HepG2 (cell line): Measurements from ENCODE around the gene MAP2K1. TPM values are rescaled to one million over a fixed set of nuclear protein-coding genes. Genes with fewer than 3 reads are reported as not detected.

Source experiments
- AGO1 ChIP-seq: fragments of 200-400 bp; formaldehyde crosslinking; IDR thresholded peaks from 2 replicates; pipeline ENCODE4 v1.6.1; 2017; ENCODE audit warnings: mild to moderate bottlenecking, low read depth, low read length, moderate library complexity; ENCODE audit not compliant: poor library complexity, severe bottlenecking
- DR1 ChIP-seq: sonication (generic); formaldehyde crosslinking; IDR thresholded peaks from 2 replicates; pipeline ENCODE4 v1.8.0; 2021; ENCODE audit warnings: mild to moderate bottlenecking, missing genetic modification reagents, inconsistent platforms
- TMF1 ChIP-seq: sonication (generic); formaldehyde crosslinking; IDR thresholded peaks from 2 replicates; pipeline ENCODE4 v1.8.1; 2022; ENCODE audit warnings: low read depth, missing genetic modification reagents
- ZNF20 ChIP-seq: sonication (generic); formaldehyde crosslinking; IDR thresholded peaks from 2 replicates; pipeline ENCODE4 v1.4.0; 2020; ENCODE audit warnings: mild to moderate bottlenecking, moderate library complexity, missing genetic modification reagents
- ZNF629 ChIP-seq: sonication (generic); formaldehyde crosslinking; conservative IDR thresholded peaks from 2 replicates; pipeline ENCODE4 v1.5.0; 2020; ENCODE audit warnings: missing genetic modification reagents
- ZNF776 ChIP-seq: sonication (generic); formaldehyde crosslinking; IDR thresholded peaks from 2 replicates; pipeline ENCODE4 v1.4.0; 2020; ENCODE audit warnings: mild to moderate bottlenecking, missing genetic modification reagents
- polyA plus RNA-seq, 8 experiments: library from polyadenylated mRNA; depleted of rRNA in 3 of 8; stranded (reverse) in 7 of 8; unstranded in 1 of 8; fragments of >200 nt; fragmentation: Illumina TruSeq in 4 of 8; extraction: Trizol in 4 of 8; gene quantifications; 2 replicates each; pipeline versions ENCODE4 v1.2.1 to v1.2.3, GENCODE V29; 2011 to 2016; ENCODE audit warnings: low read depth in 4 of 8, missing spikeins in 1 of 8, mixed read lengths in 1 of 8; ENCODE audit not compliant: insufficient read depth in 1 of 8
- total RNA-seq, 5 experiments: library from RNA; depleted of rRNA; stranded (reverse); fragments of >200 nt; fragmentation: Illumina TruSeq; extraction: Trizol; gene quantifications; 2 replicates each; pipeline ENCODE4 v1.2.3, GENCODE V29; 2016; ENCODE audit warnings: low read depth in 1 of 5
- TF ChIP-seq, protein P1 (sequence below): sonication (generic); formaldehyde crosslinking; IDR thresholded peaks from 2 replicates; pipeline ENCODE4 v1.8.1; 2022; ENCODE audit warnings: low read depth, mild to moderate bottlenecking, missing genetic modification reagents
- TF ChIP-seq, protein P2 (sequence below): sonication (generic); formaldehyde crosslinking; IDR thresholded peaks from one replicate; pipeline ENCODE4 v1.5.1; 2020; ENCODE audit warnings: mild to moderate bottlenecking, missing genetic modification reagents; ENCODE audit errors: not compliant biosample characterization
- TF ChIP-seq, protein P3 (sequence below): sonication (generic); IDR thresholded peaks from 2 replicates; pipeline ENCODE4 v1.6.1; 2016; ENCODE audit warnings: low read depth, borderline replicate concordance
- TF ChIP-seq, protein P4 (sequence below): sonication (generic); formaldehyde crosslinking; IDR thresholded peaks from 2 replicates; pipeline ENCODE4 v1.4.0; 2020; ENCODE audit warnings: missing genetic modification reagents

Gene MAP2K1
- total and polyA plus RNA-seq, 2 of the 13 experiments (the other 11 are each of a cell fraction or from before 2014, with no cell fraction given): 24.1 to 49.2 TPM

DNA sequence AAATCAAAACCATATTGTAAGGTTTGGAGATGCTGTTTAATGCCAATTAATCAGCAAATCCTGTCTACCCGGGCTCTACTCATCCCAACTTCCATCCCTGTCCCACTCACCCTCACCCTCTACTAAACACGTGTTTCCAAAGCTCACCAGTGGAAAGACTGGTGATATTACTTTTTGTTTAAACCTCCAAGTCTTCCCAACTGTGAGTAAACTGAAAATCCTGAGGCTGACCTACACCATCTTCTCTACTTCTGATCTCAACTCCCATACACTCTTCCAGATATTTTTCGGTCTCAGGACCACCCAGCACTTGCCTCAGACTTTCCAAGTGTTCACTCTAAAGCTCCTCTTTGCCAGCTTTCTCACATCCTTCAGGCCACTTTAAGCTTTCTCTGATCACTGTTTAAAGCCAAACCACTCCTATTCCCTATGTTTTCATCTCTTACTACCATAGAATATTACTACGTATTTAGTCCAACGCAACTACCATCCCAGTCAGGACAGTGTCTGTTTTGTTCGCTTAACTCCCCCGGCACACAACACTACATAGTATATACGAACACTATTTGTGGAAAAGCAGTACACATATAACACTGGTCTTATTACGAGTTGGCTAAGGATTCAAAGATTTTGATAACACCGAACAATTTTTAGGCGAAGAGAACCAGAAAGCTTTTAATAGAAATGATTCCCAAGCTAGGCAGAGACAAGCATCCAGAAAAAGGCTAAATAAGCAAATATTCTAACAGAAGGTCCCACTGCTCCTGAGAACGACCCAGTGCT lies 117.3 kb downstream of the MAP2K1 start (continued):
- TF ChIP-seq, protein P1, sequence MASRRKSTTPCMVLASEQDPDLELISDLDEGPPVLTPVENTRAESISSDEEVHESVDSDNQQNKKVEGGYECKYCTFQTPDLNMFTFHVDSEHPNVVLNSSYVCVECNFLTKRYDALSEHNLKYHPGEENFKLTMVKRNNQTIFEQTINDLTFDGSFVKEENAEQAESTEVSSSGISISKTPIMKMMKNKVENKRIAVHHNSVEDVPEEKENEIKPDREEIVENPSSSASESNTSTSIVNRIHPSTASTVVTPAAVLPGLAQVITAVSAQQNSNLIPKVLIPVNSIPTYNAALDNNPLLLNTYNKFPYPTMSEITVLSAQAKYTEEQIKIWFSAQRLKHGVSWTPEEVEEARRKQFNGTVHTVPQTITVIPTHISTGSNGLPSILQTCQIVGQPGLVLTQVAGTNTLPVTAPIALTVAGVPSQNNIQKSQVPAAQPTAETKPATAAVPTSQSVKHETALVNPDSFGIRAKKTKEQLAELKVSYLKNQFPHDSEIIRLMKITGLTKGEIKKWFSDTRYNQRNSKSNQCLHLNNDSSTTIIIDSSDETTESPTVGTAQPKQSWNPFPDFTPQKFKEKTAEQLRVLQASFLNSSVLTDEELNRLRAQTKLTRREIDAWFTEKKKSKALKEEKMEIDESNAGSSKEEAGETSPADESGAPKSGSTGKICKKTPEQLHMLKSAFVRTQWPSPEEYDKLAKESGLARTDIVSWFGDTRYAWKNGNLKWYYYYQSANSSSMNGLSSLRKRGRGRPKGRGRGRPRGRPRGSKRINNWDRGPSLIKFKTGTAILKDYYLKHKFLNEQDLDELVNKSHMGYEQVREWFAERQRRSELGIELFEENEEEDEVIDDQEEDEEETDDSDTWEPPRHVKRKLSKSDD (CRISPR knock-in tag): no peak
- TF ChIP-seq, protein P2, sequence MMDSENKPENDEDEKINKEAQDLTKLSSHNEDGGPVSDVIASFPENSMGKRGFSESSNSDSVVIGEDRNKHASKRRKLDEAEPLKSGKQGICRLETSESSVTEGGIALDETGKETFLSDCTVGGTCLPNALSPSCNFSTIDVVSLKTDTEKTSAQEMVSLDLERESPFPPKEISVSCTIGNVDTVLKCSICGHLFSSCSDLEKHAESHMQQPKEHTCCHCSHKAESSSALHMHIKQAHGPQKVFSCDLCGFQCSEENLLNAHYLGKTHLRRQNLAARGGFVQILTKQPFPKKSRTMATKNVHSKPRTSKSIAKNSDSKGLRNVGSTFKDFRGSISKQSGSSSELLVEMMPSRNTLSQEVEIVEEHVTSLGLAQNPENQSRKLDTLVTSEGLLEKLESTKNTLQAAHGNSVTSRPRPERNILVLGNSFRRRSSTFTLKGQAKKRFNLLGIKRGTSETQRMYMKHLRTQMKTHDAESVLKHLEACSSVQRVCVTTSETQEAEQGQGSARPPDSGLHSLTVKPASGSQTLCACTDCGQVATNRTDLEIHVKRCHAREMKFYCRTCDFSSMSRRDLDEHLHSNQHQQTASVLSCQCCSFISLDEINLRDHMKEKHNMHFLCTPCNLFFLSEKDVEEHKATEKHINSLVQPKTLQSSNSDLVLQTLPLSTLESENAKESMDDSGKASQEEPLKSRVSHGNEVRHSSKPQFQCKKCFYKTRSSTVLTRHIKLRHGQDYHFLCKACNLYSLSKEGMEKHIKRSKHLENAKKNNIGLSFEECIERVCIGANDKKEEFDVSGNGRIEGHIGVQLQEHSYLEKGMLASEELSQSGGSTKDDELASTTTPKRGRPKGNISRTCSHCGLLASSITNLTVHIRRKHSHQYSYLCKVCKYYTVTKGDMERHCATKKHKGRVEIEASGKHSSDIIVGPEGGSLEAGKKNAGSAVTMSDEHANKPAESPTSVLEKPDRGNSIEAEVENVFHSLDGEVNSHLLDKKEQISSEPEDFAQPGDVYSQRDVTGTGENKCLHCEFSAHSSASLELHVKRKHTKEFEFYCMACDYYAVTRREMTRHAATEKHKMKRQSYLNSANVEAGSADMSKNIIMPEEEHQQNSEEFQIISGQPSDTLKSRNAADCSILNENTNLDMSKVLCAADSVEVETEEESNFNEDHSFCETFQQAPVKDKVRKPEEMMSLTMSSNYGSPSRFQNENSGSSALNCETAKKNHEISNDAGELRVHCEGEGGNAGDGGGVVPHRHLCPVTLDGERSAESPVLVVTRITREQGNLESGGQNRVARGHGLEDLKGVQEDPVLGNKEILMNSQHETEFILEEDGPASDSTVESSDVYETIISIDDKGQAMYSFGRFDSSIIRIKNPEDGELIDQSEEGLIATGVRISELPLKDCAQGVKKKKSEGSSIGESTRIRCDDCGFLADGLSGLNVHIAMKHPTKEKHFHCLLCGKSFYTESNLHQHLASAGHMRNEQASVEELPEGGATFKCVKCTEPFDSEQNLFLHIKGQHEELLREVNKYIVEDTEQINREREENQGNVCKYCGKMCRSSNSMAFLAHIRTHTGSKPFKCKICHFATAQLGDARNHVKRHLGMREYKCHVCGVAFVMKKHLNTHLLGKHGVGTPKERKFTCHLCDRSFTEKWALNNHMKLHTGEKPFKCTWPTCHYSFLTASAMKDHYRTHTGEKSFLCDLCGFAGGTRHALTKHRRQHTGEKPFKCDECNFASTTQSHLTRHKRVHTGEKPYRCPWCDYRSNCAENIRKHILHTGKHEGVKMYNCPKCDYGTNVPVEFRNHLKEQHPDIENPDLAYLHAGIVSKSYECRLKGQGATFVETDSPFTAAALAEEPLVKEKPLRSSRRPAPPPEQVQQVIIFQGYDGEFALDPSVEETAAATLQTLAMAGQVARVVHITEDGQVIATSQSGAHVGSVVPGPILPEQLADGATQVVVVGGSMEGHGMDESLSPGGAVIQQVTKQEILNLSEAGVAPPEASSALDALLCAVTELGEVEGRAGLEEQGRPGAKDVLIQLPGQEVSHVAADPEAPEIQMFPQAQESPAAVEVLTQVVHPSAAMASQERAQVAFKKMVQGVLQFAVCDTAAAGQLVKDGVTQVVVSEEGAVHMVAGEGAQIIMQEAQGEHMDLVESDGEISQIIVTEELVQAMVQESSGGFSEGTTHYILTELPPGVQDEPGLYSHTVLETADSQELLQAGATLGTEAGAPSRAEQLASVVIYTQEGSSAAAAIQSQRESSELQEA (CRISPR knock-in tag): no peak
- TF ChIP-seq, protein P3, sequence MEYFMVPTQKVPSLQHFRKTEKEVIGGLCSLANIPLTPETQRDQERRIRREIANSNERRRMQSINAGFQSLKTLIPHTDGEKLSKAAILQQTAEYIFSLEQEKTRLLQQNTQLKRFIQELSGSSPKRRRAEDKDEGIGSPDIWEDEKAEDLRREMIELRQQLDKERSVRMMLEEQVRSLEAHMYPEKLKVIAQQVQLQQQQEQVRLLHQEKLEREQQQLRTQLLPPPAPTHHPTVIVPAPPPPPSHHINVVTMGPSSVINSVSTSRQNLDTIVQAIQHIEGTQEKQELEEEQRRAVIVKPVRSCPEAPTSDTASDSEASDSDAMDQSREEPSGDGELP: no peak
- TF ChIP-seq, protein P4, sequence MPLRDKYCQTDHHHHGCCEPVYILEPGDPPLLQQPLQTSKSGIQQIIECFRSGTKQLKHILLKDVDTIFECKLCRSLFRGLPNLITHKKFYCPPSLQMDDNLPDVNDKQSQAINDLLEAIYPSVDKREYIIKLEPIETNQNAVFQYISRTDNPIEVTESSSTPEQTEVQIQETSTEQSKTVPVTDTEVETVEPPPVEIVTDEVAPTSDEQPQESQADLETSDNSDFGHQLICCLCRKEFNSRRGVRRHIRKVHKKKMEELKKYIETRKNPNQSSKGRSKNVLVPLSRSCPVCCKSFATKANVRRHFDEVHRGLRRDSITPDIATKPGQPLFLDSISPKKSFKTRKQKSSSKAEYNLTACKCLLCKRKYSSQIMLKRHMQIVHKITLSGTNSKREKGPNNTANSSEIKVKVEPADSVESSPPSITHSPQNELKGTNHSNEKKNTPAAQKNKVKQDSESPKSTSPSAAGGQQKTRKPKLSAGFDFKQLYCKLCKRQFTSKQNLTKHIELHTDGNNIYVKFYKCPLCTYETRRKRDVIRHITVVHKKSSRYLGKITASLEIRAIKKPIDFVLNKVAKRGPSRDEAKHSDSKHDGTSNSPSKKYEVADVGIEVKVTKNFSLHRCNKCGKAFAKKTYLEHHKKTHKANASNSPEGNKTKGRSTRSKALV (CRISPR knock-in tag): no peak
- TF ChIP-seq ZNF629 (CRISPR knock-in tag): no peak
- no peak for TF ChIP-seq DR1
- TF ChIP-seq AGO1: no peak
- TF ChIP-seq ZNF20: peak; percentile 11; the same call in 1 of the 2 replicates
- TF ChIP-seq ZNF776: no peak
- no peak for TF ChIP-seq TMF1
